ENCODE measurements around the gene SLC23A1.

DNA sequence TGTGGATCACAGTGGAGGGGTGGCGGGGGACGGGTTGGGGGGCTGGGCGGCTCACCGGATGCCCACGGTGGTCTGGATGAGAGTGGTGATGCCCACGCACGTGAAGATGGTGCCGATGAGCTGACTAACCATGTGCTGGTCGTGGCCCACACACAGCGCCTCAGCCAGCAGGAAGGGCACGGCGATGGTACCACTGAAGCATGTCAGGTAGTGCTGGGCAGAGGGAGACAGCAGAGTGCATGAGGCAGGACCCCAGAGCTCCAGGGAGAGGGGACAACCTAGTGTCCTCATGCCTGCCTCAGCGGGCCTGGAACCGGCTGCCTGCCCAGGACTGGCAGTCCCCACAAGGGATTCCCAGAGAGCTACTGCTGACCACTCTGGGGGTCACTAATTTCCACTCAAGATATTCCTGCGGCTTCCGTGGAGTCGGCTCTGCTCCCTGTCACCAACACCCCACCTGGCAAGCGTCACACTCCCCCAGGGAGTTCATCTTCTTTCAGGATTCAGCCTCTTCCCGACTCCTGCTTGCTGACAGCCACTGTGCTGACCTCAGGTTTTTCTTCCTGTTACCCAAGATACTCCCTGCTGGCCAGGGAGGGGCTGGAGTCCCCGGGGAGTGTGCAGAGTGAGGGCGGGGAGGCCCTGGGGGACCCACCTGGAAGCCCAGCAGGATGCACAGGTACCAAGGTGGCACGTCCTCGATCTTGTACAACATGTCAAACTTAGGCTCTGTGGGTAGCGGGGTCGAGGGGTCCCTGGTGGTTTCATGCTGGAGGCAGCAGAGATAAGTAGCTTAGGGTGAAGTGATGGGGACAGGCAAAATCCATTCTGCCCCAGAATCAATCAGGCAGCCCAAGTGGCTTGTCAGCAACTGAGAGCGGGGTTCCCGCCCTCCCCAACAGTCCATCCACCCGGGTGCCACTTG lies 998 bp downstream of the SLC23A1 start:
- no peak for TF ChIP-seq ETS1 (conservative IDR thresholded peaks at IDR 0.05; ENCODE audit: control insufficient read depth, low read depth, low read length)
- no peak for TF ChIP-seq ZBTB40 (IDR thresholded peaks at IDR 0.05)
- TF ChIP-seq ZBTB40 (CRISPR knock-in tag; IDR thresholded peaks at IDR 0.05) = no peak
- TF ChIP-seq POLR2A (conservative IDR thresholded peaks at IDR 0.05) = no peak
- TF ChIP-seq NFE2L1 (tag; IDR thresholded peaks at IDR 0.05; ENCODE audit: borderline replicate concordance, low read depth) = no peak
- no peak for TF ChIP-seq NONO (IDR thresholded peaks at IDR 0.05; ENCODE audit: low read depth in 2 of 2, low read length in 1 of 2)
- no peak for TF ChIP-seq SRF (CRISPR knock-in tag; IDR thresholded peaks at IDR 0.05)
- TF ChIP-seq, protein P1, sequence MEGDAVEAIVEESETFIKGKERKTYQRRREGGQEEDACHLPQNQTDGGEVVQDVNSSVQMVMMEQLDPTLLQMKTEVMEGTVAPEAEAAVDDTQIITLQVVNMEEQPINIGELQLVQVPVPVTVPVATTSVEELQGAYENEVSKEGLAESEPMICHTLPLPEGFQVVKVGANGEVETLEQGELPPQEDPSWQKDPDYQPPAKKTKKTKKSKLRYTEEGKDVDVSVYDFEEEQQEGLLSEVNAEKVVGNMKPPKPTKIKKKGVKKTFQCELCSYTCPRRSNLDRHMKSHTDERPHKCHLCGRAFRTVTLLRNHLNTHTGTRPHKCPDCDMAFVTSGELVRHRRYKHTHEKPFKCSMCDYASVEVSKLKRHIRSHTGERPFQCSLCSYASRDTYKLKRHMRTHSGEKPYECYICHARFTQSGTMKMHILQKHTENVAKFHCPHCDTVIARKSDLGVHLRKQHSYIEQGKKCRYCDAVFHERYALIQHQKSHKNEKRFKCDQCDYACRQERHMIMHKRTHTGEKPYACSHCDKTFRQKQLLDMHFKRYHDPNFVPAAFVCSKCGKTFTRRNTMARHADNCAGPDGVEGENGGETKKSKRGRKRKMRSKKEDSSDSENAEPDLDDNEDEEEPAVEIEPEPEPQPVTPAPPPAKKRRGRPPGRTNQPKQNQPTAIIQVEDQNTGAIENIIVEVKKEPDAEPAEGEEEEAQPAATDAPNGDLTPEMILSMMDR (IDR thresholded peaks at IDR 0.05 in 2 of 3, conservative IDR thresholded peaks at IDR 0.05 in 1 of 3; ENCODE audit: insufficient read depth in 2 of 3, low read depth in 1 of 3, low read length in 3 of 3) = no peak
- TF ChIP-seq TSC22D4 (tag; IDR thresholded peaks at IDR 0.05) = no peak
